Dermis microvascular lymphatic vessel endothelial cell (primary cell): ENCODE data around the gene SCN3B. TPM values are rescaled to one million over a fixed set of nuclear protein-coding genes. Genes with fewer than 3 reads are reported as not detected.

Experiments used
- DNase-seq, 2 donors: peaks; one replicate each; pipeline versions ENCODE4 v3.0.0 to v3.0.0-alpha.2; 2010; ENCODE audit warnings: low read depth in 2 of 2
- total RNA-seq: library from RNA; depleted of rRNA; stranded (reverse); fragments of >200 nt; gene quantifications from 2 replicates; pipeline ENCODE4 v1.2.1, GENCODE V29; 2014

SCN3B gene
- total RNA-seq, 1 donor from 2014 or later: 1.4 TPM

DNA sequence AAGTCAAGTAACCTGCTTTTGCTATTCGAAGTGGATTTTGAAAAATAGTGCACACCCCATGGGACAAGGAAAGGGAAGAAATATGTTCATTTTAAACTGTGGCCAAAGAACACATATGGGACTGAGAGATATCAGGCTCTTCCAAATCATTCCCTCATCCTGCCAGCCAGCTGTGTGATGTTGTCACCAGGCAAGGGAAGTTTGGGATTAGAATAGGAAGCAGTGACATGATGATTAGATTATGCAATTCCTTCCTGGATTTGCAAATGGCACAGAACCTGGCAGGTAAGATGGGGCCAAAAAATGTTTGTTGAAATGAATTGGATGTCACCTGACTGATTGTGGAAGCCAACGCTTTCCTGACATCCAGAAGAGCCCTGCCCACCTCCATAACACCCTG, 4.9 kb upstream of the SCN3B start:
- DNase-seq: peak; percentile 45 to 98

DNA sequence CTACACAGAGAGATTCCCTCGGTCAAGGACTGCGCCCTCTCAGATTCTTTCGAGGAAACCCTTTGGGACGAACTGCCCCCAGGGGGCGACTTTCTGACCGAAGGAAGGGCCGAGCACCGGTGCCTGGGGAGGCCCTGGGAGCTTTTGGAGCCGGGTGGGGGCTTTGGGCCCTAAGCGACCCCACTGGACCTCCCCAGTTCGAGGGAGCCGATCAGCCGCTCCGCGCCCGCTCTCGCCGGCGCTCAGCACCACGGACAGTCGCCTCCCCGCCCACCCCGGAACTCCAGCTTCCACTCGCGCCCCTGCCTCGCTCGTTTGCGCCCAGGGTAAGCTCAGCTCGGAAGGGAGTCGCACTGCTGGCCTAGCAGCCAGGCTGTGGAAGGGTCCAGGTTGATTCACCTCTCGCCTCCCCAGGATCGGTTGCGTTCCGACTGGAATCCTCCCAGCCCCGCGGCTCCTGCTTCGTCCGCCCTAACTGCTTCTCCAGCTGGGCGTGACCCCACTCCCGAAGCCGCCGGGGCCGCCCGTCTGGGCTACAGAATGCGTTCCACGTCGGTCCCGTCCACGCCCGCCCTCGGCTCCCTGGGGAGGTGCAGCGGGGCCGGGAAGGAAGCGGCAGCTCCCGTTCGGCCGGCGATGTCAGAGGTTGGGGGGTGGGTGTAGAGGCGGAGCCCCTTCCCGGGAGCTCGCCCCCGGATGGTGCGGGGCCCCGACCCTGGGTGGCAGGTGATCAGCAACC, 428 bp downstream of the SCN3B start:
- peak in 1 of 2 donors; percentile 48 for DNase-seq

DNA sequence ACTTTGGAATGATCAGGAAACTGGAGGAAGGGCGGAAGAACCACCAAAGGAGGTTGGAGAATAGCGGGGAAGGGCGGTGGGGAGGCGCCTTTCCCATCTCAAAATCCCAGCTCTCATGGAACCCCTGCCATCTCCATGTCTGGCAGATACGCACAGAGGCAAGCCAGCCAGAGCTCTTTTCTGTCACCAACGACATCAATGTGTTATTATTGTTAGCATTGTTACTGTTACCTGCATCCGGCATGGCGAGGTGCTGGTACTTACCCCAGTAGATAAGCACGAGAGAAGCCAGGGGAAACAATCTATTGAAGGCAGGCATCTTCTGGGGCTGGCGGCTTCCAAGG, 969 bp downstream of the SCN3B start:
- no peak for DNase-seq

DNA sequence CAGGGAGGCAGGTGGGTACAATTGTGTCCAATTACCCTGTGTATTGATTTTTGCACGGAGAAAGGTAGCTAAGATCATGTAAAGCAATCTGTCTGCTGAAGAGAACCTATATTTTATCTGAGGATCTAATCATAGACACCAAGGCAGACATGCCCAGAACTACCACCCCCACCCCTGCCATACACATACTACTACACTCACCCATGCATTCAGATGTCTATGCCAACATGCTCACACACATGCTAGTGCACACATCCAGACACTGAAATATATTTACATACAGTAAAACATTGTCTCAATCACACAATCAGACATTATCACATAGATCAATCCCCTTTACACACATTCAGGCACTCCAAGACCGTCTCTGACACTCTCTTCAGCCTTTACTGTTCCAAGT, 1.8 kb downstream of the SCN3B start:
- no peak for DNase-seq

DNA sequence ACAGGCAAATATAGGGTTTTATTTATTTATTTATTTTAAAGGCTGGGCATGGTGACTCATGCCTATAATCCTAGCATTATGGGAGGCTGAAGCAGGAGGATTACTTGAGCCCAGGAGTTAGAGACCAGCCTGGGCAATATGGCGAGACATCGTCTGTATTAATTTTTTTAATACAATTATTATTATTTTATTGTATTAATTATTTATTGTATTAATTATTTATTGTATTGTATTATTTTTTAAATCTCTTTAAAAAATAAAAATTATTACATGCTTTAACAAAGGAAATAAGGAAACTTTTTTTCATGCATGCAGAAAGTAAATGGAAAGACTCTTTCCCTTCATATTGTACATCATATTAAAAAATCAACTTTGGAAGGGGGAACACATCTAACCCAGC, 3.5 kb downstream of the SCN3B start:
- no peak for DNase-seq

DNA sequence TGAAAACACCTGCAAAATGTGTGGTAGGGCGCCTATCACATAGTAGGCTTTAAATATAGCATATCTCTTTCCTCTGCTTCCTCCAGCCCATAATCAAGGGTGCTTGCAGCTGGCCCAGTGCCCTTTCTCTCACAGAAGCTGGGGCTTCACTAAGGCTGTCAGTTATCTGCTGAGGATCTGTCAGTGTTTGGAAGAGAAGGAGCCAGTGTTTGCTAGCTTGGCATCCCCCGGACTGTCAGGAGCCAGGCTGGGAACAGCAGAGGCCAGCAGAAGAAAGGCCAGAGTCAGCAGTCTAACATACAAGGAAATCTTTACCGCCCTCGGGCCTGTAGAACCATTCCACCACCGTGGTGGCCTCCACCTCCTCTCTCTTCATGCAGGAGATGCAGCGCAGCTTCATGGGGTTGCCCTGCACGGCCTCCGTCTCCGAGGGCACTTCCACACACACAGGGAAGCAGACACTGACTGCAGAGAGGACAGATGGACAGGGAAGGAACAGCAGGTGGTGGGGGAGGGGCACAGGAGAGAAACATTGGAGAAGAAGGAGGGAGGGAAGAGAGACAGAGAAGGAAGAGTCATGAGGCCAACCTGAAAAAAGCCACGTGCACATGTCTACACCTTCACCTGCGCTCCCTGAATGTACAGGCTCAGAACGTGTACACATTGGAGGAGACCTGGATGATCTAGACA, 9.0 kb downstream of the SCN3B start:
- DNase-seq: no peak

DNA sequence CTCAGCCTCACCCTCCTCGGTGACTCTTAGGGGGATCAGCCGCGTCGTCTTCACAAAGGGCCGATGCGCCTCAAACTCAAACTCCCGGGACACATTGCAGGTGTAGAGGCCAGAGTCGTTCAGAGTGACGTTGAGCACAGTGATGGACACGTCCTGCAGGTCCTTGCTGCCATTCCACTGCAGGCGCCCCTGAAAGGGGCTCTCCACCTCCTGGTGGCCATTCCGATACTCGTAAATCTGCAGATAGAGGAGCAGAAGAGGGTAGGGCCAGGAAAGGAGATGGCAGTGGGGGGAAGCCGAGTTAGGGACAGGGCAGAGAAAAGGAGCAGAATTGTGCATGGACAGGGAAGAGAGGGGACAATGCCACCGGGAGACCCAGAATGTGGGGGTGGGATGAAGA, 12.0 kb downstream of the SCN3B start:
- no peak for DNase-seq

DNA sequence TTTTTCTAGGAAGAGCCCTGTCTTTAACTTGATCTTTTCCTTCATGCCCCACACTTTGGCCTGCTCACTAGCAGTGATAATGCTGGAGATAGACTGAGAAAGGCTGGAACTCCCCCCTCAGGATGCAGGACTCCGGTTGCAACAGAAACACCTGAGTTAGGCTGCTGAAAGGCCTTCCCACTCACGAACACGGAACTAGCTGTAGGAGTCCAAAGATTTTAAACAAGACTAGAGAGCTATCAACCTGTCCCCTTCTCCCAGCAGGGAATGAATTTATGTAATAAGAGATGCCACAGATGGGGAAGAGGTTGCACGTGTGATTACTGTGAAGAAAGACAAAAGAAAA, 13.0 kb downstream of the SCN3B start:
- DNase-seq: no peak

DNA sequence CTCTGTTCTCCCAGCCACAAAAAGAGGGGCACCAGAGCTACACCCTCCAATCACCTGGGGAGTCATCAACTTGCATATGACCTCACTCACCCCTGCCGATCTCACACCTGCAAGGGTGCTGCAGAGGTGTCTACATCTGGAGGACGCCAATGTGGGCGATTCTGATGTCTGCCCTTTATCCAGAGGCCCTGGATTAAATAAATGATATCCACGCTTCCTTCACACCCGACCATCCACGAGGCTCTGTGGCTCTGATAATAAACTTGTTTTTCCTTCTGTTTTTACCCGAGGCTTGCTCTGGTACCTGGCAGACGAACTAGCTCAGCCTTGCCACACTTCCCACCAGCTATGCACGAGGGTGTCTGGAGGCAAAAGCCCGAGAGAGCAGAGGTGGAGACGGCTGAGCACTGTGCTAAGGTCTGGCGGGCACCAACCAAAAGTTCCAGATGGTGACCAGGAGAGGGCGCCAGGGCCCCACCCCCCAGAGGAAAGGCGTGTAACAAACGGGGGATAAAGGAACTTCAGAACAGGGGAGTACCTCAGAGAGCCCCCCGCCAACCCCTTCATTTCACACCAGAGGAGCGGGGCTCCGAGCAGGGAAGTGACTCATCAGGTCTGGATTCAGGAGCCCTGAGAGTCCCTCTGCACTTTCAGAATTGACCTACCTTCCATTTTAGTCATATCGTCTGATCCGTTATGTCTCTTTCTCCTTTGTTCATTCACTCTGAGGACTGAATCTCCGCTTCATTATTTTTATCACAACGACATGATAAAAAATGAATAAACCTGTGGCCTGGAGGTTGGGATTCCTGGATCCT, 13.5 kb downstream of the SCN3B start:
- peak in 1 of 2 donors; percentile 58 for DNase-seq

DNA sequence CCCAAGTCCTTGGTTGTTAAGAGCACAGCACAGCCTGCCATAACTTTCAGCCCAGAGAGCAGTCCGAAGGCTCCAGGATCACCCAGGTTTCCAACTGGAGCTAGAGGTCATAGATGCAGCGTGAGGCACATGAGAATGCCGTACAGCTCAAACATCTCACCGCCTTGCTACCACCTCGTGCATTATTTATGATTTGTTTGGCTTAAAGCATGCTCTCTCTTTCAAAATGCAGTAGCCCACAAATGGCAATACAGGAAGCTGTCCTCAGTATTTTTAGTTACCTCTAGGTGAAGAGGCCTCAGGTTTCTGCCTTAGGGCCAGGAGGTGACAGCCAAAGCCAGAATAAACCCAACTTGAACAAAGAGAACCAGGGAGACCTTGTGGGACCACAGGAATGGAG, 14.4 kb downstream of the SCN3B start:
- no peak for DNase-seq

DNA sequence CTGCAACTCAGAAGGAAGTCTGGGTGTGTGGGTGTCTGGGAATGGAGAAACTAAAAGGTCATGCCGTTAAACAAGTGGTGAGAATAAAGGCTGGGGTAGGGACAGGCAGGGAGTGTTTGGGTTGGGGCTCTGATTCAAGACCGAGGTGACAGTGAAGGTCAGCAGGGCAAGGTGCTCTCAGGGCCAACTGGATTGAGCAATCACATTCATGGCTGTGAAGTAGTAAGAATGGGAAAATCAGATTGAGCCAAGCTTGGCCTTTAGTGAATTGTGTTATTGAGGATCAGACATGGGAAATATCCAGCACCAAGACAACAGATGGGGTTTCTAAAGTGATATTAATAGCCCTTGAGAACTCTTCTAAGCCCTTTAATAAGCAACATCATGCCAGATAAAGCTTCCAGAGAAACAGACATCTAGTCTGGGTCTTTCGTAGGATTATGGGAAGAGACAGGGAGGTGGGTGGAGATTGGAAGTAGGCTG, 24.3 kb downstream of the SCN3B start:
- no peak for DNase-seq

DNA sequence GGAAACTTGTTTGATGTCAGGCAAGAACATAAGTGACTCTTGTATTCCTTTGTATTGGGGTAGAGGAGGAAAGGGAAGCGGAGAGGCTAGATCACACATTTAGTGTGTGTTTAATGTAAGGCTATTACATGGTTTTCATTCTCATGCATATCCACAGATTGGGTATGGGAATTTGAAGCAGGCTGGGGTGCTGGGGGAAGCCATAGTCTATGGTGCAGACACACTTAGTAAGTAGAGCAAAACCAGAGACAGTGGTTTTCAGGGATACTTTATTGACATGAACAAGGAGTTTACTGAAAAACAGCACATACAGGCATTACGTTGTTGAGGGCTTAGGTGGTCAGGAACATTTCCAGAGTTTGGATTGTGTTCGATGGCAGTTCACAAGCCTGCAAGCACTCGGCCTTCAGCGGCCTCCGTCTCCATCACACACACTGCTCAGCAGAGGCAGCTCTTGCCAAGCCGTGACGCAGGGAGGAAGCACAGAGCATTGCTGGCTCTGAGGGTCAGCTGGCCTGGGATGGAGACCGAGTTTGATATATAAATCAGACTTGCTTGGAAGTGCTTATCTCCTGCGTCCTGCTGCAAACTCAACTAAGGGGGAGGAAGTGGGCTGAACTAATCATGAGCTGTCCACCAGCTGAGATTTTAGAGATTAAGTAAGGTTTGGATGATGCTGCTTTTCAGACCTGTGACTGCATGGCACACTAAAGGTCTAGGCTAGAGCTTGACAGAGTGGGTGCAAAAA, 25.3 kb downstream of the SCN3B start:
- DNase-seq: peak; percentile 41 to 66

DNA sequence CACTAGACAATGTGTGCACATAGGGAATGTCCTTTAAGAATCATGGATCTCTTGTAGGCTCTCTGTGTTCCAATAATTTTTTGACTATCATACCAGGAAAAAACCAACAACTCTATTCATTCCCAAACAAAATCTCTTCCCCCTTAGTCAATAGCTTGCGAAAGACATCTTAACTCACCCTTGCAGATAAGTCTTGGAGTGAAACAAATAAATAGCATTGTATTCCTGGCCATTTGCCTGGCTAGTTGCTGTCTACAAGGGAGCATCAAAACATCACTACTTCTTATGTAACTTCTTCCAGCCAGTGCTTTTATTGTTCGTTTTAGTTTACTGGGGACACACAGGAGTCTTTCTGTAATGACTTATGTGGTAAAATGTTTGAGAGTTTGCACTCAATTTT, 29.4 kb downstream of the SCN3B start:
- no peak for DNase-seq

DNA sequence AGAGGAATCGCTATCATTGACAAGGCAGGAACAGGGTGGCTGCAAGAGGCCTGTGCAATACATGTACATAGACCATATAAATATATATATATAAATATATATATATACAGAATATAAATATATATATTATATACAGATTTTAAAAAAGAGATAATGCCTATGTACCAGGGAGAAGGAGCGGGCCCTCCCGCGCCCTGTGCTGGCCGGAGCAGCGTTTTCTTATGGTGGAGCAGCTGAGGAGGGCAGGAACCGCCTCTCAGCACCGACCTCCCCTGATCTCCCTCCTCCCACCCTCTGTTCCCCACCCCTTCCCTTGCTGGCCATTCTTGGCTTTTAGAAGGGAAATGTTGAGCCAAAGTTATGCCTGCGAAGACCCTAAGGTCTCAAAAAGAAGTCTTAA, 31.8 kb downstream of the SCN3B start:
- DNase-seq: no peak

DNA sequence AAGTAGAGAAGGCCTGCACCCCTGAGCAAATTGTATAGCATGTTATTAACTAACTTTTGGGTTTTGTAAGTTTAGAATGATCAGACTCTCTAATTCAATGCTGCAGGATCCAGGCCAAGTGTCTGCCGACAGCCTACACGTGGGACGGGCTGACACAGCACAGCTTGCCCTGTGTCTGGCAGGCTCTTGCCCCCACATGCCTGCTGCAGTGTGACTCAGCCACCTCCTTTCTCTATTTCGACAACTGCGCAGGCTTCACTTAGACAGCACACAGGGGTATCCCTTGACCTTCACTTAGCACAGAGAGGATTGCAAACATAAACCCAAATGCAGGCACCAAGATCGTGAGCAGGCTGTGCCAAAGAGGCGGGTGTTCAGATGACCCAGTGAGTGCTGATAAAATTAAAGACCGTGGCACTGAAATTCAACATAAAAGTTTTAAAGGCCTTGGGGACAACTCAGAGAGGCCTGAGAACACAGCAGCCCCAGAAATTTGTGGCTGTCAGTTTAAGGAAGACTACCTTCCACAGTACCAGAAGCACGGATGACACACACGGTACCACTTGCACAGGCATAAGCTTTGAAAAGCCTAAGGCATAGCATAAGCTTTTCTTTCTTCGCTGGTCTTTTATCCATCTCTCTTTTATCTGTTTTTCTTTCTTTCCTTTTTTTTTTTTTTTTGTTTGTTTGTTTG, 37.8 kb downstream of the SCN3B start:
- DNase-seq: no peak

DNA sequence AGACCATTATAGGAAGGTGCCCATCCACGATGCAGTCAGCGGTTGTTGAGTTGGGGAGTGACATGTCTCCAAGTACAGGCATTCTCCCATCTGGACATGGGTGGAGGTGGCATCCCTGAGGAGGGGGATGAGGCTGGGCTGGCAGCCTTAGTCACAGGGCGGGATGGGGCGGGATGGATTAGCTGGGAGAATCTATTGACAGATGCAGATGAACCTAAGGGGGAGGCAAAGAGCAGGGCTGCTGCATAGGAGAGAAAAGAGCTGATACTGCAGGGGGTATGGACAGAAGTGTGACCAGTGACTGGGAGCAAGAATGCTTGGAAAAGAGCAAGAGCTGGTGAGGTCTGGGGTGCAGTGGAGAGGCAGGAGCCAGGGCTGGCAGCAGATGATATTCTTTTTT, 42.7 kb downstream of the SCN3B start:
- no peak for DNase-seq

DNA sequence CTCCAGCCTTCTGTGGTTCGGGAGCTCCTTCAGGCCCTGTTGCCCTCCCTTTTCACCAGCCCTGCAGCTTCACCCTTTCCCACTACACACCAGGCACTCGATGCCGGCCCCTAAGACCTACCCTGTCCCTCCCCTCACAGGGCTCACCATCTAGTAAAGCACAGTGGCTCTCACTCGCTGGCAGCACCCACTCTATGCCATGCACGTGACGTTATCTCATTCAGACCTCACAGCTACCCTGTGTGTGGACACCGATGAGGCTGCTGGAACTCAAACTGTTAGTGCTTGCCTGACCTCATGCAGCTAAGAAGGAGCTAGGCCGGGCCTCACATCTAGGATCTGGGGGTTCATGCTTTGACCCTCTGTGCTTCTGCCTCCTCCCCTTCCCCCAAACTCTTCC, 45.5 kb downstream of the SCN3B start:
- DNase-seq: no peak

DNA sequence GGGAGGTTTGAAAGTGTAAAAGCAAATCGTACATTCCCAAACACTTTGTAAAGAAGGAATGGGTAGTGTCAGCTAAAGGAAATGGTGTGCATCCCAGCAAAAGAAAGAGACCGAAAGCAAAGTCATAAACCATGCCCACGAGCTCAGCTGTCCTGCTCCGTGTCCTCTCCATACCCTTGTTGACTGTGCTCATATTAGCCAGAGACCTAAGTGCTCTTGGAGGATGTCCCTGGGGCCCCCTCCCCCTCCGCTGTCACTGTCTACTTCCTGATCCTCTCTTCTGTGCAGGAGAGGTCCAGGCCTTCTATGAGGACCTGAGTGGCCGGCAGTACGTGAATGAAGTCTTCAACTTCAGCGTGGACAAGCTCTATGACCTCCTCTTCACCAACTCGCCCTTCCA, 46.1 kb downstream of the SCN3B start:
- no peak for DNase-seq

DNA sequence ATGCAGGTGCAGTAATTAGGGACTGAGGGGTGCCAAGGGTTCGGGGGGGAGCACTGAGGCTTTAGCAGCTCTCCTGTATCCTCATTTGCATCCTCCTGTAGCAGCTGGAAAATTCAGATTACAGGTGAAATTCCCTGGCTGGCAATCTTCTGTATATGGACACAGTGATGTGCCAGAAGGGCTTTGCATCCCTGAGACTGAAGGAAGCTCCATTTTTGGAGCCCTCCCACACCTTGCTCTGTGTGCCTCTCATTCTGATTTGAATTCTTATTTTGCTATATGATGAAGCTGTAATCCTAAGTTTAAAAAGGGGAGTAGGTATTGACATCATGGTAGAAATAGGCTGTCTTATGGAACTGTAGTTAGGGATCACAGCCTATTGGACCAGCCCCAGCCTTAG, 46.6 kb downstream of the SCN3B start:
- no peak for DNase-seq

DNA sequence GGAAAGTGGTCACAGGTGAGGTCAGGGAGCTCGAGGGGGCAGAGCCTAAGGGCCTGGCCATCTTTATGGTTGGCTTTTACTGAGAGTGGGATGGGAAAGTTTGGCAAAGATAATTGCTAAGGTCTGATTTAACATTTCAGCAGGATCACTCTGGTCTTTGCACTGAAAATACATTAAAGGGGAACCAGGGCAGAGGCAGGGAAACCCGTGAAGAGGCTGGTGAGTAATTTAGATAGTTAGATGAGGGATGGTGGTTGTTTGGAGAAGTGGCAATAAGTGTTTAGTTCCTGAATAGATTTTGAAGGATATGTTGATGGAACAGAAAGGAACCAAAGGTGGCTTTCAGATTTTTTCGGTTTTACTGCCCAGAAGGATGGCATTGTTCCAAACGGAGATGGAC, 50.8 kb downstream of the SCN3B start:
- no peak for DNase-seq

DNA sequence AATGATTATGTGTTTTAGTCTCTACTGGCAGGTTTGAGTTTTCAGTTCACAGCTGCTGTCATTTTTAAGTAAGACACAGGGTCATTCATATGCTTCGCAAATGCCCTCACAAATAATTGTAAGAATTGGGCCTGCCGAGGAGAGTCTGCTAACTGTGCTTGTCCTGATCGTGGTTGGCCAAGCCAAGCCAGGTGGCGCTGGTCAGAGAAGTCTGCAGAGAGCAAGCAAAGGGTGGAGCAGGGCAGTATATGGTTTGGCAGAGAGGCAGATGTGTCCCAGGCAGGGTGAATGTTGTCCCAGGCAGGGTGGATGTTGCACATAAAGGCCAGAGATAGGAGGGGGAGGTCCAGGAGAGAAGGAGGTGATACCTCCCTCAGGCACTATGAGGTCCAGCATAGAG, 52.7 kb downstream of the SCN3B start:
- DNase-seq: no peak
